ENCODE measurements around the gene LRPPRC. TPM values are rescaled to one million over a fixed set of nuclear protein-coding genes. Genes with fewer than 3 reads are reported as not detected.
"Not testable (repeated sequence)": the region's sequence is repeated elsewhere in the genome, so short reads cannot be mapped to it uniquely, and the experiment has no call there.

The LRPPRC gene
- total and polyA plus RNA-seq, 2 experiments from 2014 or later = 39.5 to 71.9 TPM

DNA sequence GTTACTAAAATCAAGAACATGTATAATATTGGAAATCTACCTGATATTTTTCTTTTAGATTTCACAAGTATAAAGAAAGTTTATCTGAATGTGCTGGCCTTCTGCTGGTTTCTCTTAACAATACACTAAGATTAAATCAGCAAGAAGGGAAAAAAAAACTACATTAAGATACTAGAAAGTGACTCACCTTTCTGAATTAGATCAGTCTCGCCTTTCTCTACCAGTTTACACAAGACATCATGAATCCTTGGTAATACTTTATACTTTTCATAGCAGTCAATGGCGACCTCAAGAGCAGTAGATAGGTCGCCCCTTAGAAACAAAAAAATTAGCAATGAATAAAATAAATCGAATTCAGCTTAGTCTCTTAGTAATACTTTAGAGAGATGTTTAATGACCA, 61.2 kb downstream of the LRPPRC start:
- no peak for TF ChIP-seq CTCF (IDR thresholded peaks at IDR 0.05; ENCODE audit: low read depth, low read length)
- peaks cover 9% of the 10 kb centered on the region for H3K36me3 ChIP-seq
- H3K9me3 ChIP-seq (ENCODE audit: low read depth) = no peaks in the 10 kb centered on the region

DNA sequence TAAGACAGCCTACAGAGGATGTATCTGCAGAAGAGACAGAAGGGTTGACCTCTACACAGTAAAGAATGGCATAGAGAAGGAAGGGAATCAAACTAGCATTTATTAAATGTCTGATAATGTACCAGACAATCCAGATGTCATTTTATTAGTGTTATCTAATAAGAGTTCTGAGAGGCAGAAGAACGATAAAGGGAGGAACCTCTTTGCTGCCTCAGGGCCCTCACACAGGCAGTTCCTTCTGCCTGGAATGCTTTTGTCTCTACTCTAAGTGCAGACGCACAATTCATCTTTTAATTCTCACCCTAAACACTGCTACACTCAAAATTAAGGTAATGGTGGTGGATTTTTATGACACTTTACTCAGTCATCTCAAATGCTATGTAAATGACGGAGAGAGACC, 64.5 kb downstream of the LRPPRC start:
- no peak for TF ChIP-seq CTCF (IDR thresholded peaks at IDR 0.05; ENCODE audit: low read depth, low read length)
- DNase-seq (ENCODE audit: low read depth in 1 of 2, low spot score in 1 of 2) = no peak
- Histone ChIP-seq H3K9me3 (ENCODE audit: low read depth) (no peaks in the 10 kb centered on the region), H3K27me3 (no peaks in the 10 kb centered on the region), H3K36me3 (peaks cover 28% of the 10 kb centered on the region), H3K4me3 (no peak overlapping the region), H3K27ac (no peak overlapping the region), H3K4me1 (ENCODE audit: low read depth) (no peaks in the 10 kb centered on the region)

More for the DNA sequence above, 61.2 kb downstream of the LRPPRC start:
- no peak overlapping the region for H3K4me3 ChIP-seq
- H3K4me1 ChIP-seq (ENCODE audit: low read depth) = peaks cover 4% of the 10 kb centered on the region
- DNase-seq (ENCODE audit: low read depth in 1 of 2, low spot score in 1 of 2) = no peak
- no peak overlapping the region for H3K27ac ChIP-seq
- no peaks in the 10 kb centered on the region for H3K27me3 ChIP-seq

GRCh38 chr2:43927442-43927841, 68.3 kb downstream of the LRPPRC start:
- H3K4me1 ChIP-seq (ENCODE audit: low read depth) = no peaks in the 10 kb centered on the region
- no peaks in the 10 kb centered on the region for H3K9me3 ChIP-seq (ENCODE audit: low read depth)
- no peak for TF ChIP-seq CTCF (IDR thresholded peaks at IDR 0.05; ENCODE audit: low read depth, low read length)
- peaks cover 37% of the 10 kb centered on the region for H3K36me3 ChIP-seq
- no peaks in the 10 kb centered on the region for H3K27me3 ChIP-seq
- H3K27ac ChIP-seq = no peak overlapping the region
- DNase-seq (ENCODE audit: low read depth in 1 of 2, low spot score in 1 of 2) = no peak
- H3K4me3 ChIP-seq = no peak overlapping the region

DNA sequence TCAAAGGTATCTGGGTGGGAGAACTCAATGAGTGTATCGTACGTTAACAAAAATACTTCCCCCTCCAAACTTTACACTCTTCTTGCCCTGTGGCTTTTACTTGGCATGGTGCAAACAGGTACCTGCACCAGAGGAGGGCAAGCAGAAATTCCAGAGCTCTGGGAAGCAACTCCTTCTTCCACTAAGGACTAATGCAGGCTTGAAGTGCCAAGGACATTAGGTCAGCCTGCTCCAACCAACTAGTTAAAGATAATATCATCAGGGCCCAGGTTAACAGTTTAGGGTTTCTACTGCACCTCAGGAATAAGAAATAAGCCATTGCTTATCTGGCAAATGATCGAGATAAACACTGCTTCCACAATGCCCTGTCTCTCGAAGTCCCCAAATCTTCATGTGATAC, 70.4 kb downstream of the LRPPRC start:
- no peak for TF ChIP-seq CTCF (IDR thresholded peaks at IDR 0.05; ENCODE audit: low read depth, low read length)
- Histone ChIP-seq H3K9me3 (ENCODE audit: low read depth) (no peaks in the 10 kb centered on the region), H3K4me3 (no peak overlapping the region), H3K4me1 (ENCODE audit: low read depth) (no peaks in the 10 kb centered on the region), H3K27ac (no peak overlapping the region), H3K36me3 (peaks cover 48% of the 10 kb centered on the region), H3K27me3 (no peaks in the 10 kb centered on the region)
- no peak for DNase-seq (ENCODE audit: low read depth in 1 of 2, low spot score in 1 of 2)

GRCh38 chr2:43924463-43924862, 71.3 kb downstream of the LRPPRC start:
- Histone ChIP-seq H3K27ac (no peak overlapping the region), H3K4me1 (ENCODE audit: low read depth) (no peaks in the 10 kb centered on the region), H3K36me3 (peaks cover 47% of the 10 kb centered on the region), H3K4me3 (no peak overlapping the region), H3K27me3 (no peaks in the 10 kb centered on the region), H3K9me3 (ENCODE audit: low read depth) (no peaks in the 10 kb centered on the region)
- TF ChIP-seq CTCF (IDR thresholded peaks at IDR 0.05; ENCODE audit: low read depth, low read length) = no peak
- no peak for DNase-seq (ENCODE audit: low read depth in 1 of 2, low spot score in 1 of 2)

DNA sequence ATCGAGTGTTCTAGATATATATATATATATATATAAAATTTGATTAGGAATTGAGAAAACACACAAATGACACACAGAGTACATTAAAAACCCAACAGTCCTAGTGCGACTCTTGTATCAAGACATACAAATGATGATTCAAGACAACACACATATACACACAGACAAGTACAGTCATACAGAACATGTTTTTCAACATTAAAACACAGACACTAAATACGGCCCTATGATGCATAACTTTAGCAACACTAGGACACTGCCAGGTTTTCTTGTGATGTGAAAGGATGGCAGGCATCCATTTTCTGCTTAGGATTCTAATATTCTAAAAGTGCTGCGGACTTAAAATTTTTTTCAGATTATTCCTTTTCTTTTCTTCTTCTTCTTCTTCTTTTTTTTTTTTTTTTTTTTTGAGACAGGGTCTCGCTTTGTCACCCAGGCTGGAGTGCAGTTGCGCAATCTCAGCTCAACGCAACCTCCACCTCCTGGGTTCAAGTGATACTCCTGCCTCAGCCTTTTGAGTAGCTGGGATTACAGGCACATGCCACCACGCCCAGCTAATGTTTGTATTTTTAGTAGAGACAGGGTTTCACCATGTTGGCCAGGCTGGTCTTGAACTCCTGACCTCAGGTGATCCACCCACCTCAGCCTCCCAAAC, 84.5 kb downstream of the LRPPRC start:
- not testable (repeated sequence) for H3K4me1 ChIP-seq (ENCODE audit: low read depth); H3K4me3 ChIP-seq; H3K9me3 ChIP-seq (ENCODE audit: low read depth); DNase-seq (ENCODE audit: low read depth in 1 of 2, low spot score in 1 of 2); H3K27me3 ChIP-seq; H3K27ac ChIP-seq
- H3K36me3 ChIP-seq = peaks cover 38% of the 10 kb centered on the region

All from cardiac muscle cell (in vitro differentiated cells and primary cell).